Stomach smooth muscle (tissue), 2 donors: ENCODE data around the gene AQP10.

Experiments used
- H3K27ac ChIP-seq: one replicate; pipeline ENCODE4 v1.7.0; 2013; ENCODE audit warnings: mild to moderate bottlenecking, low read length, inconsistent platforms
- H3K27me3 ChIP-seq, 2 donors: one replicate each; pipeline ENCODE4 v1.7.0; 2013; ENCODE audit warnings: low read length in 2 of 2; ENCODE audit not compliant: insufficient read depth in 2 of 2, control insufficient read depth in 1 of 2
- H3K36me3 ChIP-seq, 2 donors: one replicate each; pipeline ENCODE4 v1.7.0; 2013; ENCODE audit warnings: low read length in 2 of 2; ENCODE audit not compliant: control insufficient read depth in 2 of 2, insufficient read depth in 2 of 2
- H3K4me1 ChIP-seq: one replicate; pipeline ENCODE4 v1.7.0; 2013; ENCODE audit warnings: low read length; ENCODE audit not compliant: control insufficient read depth, insufficient read depth
- H3K4me3 ChIP-seq, 2 donors: one replicate each; pipeline ENCODE4 v1.7.0; 2013; ENCODE audit warnings: low read length in 2 of 2
- H3K9ac ChIP-seq, 2 donors: one replicate each; pipeline ENCODE4 v1.7.0; 2013; ENCODE audit warnings: low read length in 2 of 2, mild to moderate bottlenecking in 1 of 2
- H3K9me3 ChIP-seq, 2 donors: one replicate each; pipeline ENCODE4 v1.7.0; 2013; ENCODE audit warnings: low read length in 2 of 2; ENCODE audit not compliant: control insufficient read depth in 2 of 2
- donor health status: healthy.
- donor health status: Pancreatic carcinoma.

The AQP10 gene

DNA sequence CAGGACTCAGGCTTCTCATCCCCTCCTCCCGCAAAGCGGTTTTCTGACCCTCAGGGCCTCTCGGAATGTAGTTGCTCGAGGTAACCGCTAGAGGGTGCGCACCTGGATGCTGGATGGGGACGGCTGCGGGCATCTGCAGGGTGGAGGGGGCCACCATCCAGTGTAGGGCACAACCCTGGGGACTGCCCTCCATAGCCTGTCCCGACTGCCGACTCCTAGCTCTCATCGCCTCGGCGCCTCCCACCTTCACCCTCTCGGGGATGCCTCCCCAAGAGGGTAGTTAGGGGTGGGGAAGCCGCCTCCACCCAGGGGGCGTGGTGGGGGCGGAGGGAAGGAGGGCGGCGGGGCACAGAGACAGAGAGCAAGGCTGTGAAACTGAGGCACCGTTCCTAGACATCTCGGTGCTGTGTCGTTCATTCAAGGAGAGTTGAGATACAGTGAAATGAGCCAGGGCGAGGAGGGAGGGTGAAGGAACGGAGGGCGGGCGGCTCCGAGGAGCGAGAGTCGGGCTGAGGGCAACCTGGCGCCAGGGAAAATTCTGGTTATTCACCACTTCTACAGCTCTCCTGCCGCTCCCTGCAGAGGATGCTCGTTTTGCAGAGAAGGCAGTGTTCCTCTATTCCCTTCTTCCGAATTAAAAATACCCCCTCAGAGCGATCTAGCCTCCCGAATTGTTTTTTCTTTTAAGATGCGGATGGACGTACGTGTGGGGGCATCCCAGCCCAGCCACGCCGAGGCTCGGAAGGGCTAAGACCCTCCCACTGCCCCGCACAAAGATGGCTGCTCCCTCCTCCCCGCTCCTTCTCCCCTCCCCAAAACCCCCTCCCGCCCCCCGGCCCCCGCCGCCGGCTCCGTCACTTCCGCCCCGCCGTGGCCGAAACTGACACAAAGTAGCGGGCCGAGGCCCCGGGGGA lies 4.0 kb downstream of the AQP10 start, which contains the start of gene ATP8B2:
ATP8B2 (plus strand) TSS at position 857 of the 914 bp plus-strand sequence. CDS start 2,617 bp downstream, outside the sequence.
- peaks cover 0 to 2% of the 10 kb centered on the region in 2 donors for H3K36me3 ChIP-seq
- peak within 1 kb of the TSS; percentile 96 for H3K27ac ChIP-seq
- peak within 1 kb of the TSS; percentile 83 to 91 for H3K4me3 ChIP-seq
- peaks cover 42% of the 10 kb centered on the region for H3K4me1 ChIP-seq
- H3K27me3 ChIP-seq, result peaks cover 0 to 10% of the 10 kb centered on the region in 2 donors
- H3K9ac ChIP-seq, result peak within 1 kb of the TSS; percentile 92 to 93
- no peaks in the 10 kb centered on the region for H3K9me3 ChIP-seq

DNA sequence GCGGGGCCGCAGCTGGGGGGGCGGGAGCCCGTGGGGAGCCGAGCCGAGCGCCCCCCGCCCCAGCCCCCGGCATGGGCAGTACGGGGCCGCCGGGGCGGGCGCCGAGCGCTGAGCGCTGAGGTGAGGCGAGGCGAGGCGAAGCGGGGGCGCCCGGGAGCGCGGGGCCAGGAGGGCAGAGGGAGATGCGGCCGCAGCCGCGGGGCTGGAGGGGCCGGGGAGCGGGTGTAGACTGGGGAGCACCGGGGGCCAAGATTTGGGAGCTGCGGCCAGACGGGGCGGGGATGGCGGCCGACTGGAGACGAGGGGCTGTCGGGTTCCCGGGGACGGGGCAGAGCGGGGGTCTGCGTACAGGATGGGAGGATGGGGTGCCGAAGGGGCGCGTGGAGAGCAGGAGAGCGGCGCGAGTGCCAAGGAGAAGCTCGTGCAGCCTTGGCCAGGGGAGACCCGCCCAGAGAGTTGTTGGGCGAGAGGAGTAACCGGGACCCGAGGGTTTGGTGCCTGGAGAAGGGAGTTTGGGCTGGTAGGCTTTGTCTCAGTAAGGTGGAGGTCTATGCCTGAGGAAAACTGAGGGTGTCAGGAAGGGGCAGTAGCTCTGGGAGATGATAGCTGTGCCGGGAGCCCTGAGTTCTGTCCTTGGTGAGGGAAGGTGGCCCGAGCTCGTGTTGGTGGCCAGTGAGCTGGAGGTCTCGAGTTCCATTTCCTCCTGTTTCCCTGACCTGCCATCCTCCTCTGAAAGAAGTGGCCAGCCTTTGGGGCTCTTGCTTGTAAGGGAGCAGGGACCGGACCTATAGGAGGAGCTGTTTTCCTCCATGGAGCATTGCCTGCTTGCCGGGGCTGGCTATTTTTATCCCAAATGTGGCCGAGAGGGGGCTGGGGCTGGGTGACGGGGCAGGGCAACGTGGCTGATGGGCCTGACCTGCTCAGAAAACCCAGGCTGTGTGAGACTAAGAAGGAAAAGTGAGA lies 5.0 kb downstream of the AQP10 start:
- Histone ChIP-seq H3K27ac (peak overlapping the region; percentile 96), H3K36me3 (peaks cover 0 to 8% of the 10 kb centered on the region in 2 donors), H3K27me3 (peaks cover 0 to 10% of the 10 kb centered on the region in 2 donors), H3K9me3 (no peaks in the 10 kb centered on the region), H3K4me3 (peak overlapping the region; percentile 83 to 91), H3K9ac (peak overlapping the region; percentile 92 to 93), H3K4me1 (peaks cover 42% of the 10 kb centered on the region)

DNA sequence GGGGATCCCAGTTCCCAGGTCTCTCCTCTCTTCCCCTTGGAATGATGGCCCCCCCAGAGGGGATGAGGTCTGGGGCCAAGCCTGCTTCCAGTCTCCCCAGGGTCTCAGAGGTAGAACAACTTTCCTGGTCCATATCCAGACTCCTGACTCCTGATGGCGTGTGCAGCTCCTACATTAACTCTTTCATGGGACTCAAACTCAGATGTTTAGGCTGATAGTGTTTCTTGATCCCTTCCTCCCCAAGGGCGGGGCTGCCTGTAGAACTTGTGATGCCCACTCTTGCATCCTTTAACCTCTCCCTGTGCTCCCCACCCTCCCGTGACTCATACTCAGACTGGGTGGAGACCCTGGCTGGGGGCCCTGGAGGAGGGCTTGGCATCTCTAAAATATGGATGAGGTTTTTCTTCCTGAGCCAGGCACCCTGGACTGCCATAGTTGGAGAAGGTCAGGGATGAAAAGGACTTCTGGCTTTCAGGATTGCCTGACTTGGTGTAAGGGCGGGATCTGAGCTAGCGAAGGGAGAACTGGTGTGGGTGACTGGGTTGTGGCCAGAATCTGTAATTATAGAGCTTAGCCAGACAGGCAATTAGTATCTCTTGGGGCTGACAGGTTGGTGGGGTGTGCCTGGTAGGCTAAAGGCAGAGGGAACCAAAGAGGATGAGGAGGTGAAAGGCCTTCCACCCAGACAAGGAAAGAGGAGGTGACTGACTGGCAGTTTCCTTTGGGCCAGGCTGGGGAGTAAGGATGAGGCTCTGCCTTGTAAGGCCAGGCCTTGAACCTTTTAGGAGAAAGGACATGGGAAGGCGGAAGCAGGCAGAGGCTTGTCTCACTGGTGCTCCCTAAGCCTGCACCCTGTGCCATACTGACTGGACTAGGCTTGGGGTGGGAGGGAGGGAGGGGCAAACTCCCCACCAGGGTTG lies 5.9 kb downstream of the AQP10 start:
- Histone ChIP-seq H3K36me3 (peaks cover 6 to 17% of the 10 kb centered on the region in 2 donors), H3K4me1 (peaks cover 42% of the 10 kb centered on the region), H3K27me3 (peaks cover 0 to 10% of the 10 kb centered on the region in 2 donors), H3K9ac (peak overlapping the region; percentile 92 to 93), H3K27ac (peak overlapping the region; percentile 96), H3K9me3 (no peaks in the 10 kb centered on the region), H3K4me3 (peak overlapping the region; percentile 83 to 91)

DNA sequence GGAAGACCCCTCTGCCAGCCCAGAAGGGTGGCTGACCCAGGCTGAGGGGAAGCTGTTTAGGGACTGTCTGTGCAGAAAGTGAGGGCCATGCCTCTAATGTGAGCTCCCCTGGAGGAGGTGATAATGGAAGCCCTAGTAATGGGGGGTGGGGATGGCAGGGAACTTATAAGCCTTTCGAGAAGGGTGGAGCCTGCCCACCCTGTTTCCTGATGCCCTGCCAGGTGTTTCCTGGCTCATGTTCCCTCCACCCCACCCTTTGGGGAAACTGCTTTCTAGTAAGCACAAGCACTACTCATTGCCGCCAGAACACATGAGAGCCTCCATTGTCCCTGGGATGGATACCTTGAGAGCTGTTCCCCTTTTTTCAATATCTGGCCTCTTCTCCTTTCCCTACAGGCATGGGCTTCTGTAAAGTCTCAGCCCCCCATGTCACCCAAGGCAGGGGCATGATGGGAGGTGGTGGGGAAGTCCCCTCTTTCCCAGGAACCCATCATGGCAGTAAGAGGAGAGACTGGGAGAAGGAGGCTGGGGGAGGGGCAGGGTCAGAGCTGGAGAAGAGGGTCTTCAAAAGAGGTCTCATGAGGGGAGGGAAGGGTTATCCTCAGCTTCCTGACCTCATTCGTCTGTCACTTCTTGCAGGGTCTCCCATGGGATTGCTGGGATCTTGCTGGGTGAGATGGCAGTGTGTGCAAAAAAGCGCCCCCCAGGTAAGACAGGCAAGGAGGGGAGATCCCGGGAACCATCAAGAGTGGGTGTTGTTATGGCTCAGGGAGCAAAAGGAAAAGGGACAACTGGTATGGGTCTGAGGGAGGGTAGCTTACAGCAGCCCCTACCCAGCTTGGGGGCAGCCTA lies 6.8 kb downstream of the AQP10 start:
- peak overlapping the region; percentile 31 to 74 for H3K9ac ChIP-seq
- peaks cover 15 to 25% of the 10 kb centered on the region in 2 donors for H3K36me3 ChIP-seq
- peaks cover 42% of the 10 kb centered on the region for H3K4me1 ChIP-seq
- H3K4me3 ChIP-seq, result peak overlapping the region; percentile 77 to 91
- H3K27me3 ChIP-seq, result peaks cover 0 to 8% of the 10 kb centered on the region in 2 donors
- H3K27ac ChIP-seq, result peak overlapping the region; percentile 96
- no peaks in the 10 kb centered on the region for H3K9me3 ChIP-seq

DNA sequence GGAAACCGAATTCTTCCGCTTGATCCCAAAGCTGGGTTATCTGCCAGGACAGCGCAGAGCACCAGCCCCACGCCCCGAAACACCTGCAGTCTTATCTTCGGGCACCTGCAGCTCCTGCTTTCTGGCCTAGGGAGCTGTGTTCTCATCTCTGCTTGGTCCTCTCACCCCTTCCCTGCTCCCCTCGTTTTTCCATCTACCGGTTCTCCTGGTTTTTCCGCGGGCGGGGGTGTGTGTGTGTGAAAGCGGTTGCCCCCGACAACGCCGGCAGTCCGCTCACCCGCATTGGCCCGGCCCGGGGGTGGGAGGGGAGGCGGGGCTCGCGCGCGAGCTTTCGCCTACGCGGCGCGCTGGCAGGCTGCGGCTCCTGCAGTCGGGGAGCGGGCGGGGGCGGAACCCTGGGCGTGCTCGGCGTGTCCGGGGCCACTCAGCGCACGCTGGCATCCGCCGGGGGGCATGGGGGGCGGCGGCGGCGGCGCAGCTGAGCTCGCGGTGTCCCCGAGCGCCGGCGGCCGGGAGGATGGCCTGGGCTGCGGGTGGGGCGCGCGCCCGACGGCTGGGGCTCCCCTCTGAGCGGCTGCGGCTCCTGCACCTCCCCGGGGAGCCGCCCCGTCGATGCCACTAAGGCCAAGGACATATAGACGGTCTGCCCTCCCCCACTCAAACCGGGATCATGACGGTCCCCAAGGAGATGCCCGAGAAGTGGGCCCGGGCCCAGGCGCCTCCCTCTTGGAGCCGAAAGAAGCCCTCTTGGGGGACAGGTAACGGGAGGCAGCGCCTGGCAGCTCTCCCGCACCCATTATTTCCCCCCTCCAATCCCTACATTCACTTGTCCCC lies 7.6 kb downstream of the AQP10 start:
- Histone ChIP-seq H3K4me3 (peak overlapping the region; percentile 77 to 91), H3K4me1 (peaks cover 42% of the 10 kb centered on the region), H3K9me3 (no peaks in the 10 kb centered on the region), H3K36me3 (peaks cover 17 to 27% of the 10 kb centered on the region in 2 donors), H3K27ac (peak overlapping the region; percentile 96), H3K27me3 (no peaks in the 10 kb centered on the region), H3K9ac (peak overlapping the region; percentile 46 to 74)

DNA sequence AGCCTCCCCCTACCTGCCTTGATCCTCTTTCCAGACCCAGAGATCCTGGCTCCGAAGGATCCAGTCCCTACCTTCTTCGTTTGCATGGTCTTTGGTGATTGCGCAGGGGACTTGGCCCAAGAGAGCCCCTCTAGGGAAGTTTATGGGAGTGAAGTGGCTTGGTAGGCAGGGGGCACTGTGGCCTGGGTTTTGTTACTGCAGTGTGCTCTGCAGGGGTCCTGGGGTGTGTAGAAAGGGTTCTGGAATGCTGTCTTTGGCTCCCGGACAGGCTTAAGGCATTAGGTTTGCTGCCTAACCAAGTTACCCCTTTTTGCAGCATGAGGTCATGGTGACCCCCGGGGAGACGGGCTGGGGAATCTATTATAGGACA lies 8.2 kb downstream of the AQP10 start:
- H3K27me3 ChIP-seq, result no peaks in the 10 kb centered on the region
- peak overlapping the region; percentile 69 for H3K27ac ChIP-seq
- H3K4me3 ChIP-seq, result peak overlapping the region; percentile 26 to 91
- peaks cover 46% of the 10 kb centered on the region for H3K4me1 ChIP-seq
- no peaks in the 10 kb centered on the region for H3K9me3 ChIP-seq
- H3K36me3 ChIP-seq, result peaks cover 20 to 32% of the 10 kb centered on the region in 2 donors
- H3K9ac ChIP-seq, result peak overlapping the region; percentile 36 to 46

DNA sequence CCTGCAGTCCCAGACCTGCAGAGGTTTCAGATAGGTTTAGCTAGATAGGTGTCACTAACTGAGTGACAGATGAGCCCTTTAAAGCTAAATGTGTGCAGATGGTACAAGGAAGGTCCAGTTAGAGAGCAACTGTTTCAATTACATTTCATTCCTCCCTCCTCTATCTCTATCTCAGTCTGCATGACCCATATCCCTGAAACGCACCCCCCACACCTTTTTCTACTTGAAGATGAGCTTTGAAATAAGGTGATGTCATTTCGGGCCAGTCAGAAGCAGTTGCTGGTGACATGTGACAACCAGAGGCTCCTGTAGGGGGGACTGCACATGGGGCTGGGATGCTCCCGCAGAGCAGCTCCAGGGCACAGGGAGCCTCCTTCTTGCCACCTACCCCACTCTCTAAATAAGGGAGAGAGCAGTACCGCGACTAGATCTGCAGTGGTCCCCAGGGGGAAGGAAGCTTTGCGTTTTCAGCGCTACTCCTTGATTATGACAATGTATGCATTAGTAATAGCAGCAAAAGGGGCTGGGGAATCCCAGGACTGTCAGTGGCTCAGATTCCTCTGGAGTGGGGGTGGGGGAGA lies 8.7 kb downstream of the AQP10 start:
- H3K4me1 ChIP-seq, result peaks cover 50% of the 10 kb centered on the region
- peak overlapping the region; percentile 69 for H3K27ac ChIP-seq
- peak overlapping the region in 1 of 2 donors; percentile 46 for H3K9ac ChIP-seq
- no peaks in the 10 kb centered on the region for H3K9me3 ChIP-seq
- peaks cover 24 to 37% of the 10 kb centered on the region in 2 donors for H3K36me3 ChIP-seq
- H3K4me3 ChIP-seq, result peak overlapping the region; percentile 26 to 91
- H3K27me3 ChIP-seq, result no peaks in the 10 kb centered on the region

DNA sequence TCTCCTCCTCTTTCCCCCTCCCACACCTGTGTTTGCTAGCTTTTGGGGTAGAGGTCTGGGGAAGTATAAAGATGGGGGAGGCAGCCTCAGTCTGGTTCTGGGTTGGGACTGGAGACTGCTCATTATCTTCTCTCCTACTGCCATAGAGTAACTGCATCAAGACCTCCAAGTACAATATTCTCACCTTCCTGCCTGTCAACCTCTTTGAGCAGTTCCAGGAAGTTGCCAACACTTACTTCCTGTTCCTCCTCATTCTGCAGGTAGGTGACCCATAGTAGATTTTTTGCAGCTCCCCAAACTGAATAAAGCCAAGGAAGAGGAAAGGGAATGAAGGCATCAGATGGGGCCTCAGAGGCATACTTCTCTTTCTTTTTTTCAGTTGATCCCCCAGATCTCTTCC lies 9.8 kb downstream of the AQP10 start:
- H3K36me3 ChIP-seq, result peaks cover 24 to 37% of the 10 kb centered on the region in 2 donors
- H3K9ac ChIP-seq, result no peak overlapping the region
- H3K27me3 ChIP-seq, result no peaks in the 10 kb centered on the region
- no peak overlapping the region for H3K4me3 ChIP-seq
- H3K27ac ChIP-seq, result no peak overlapping the region
- H3K9me3 ChIP-seq, result no peaks in the 10 kb centered on the region
- peaks cover 55% of the 10 kb centered on the region for H3K4me1 ChIP-seq
